ENCODE results near the gene TMEM117. TPM values are rescaled to one million over a fixed set of nuclear protein-coding genes. Genes with fewer than 3 reads are reported as not detected.
"Not testable (repeated sequence)": the region's sequence is repeated elsewhere in the genome, so short reads cannot be mapped to it uniquely, and the experiment has no call there.

Gene TMEM117
- total RNA-seq, 2 donors from 2014 or later = 7.3 to 30.8 TPM

GRCh38 chr12:44025499-44025898, 189.6 kb downstream of the TMEM117 start:
- Histone ChIP-seq H3K4me3 (no peak overlapping the region), H3K9me3 (no peaks in the 10 kb centered on the region), H3K27me3 (replicated peaks; ENCODE audit: insufficient read depth) (no peaks in the 10 kb centered on the region), H3K36me3 (no peaks in the 10 kb centered on the region), H3K27ac (no peak overlapping the region), H3K4me1 (ENCODE audit: control insufficient read depth in 1 of 2, low read depth in 2 of 2) (peaks cover 0 to 8% of the 10 kb centered on the region in 2 donors)
- ATAC-seq (ENCODE audit: insufficient number of reproducible peaks, low FRiP score, low read depth) (no peak), DNase-seq (ENCODE audit: low spot score) (no peak)
- no peak for TF ChIP-seq CTCF (IDR thresholded peaks at IDR 0.05)

GRCh38 chr12:44026046-44026445, 190.2 kb downstream of the TMEM117 start:
- no peak for TF ChIP-seq CTCF (IDR thresholded peaks at IDR 0.05)
- Histone ChIP-seq H3K4me3 (no peak overlapping the region), H3K9me3 (no peaks in the 10 kb centered on the region), H3K36me3 (no peaks in the 10 kb centered on the region), H3K27ac (no peak overlapping the region), H3K4me1 (ENCODE audit: control insufficient read depth in 1 of 2, low read depth in 2 of 2) (peaks cover 0 to 6% of the 10 kb centered on the region in 2 donors), H3K27me3 (replicated peaks; ENCODE audit: insufficient read depth) (no peaks in the 10 kb centered on the region)
- no peak for DNase-seq (ENCODE audit: low spot score)
- no peak for ATAC-seq (ENCODE audit: insufficient number of reproducible peaks, low FRiP score, low read depth)

GRCh38 chr12:44026926-44027325, 191.0 kb downstream of the TMEM117 start:
- H3K36me3 ChIP-seq; H3K9me3 ChIP-seq; ATAC-seq (ENCODE audit: insufficient number of reproducible peaks, low FRiP score, low read depth); H3K27me3 ChIP-seq (replicated peaks; ENCODE audit: insufficient read depth); H3K4me3 ChIP-seq; H3K27ac ChIP-seq; DNase-seq (ENCODE audit: low spot score); H3K4me1 ChIP-seq (ENCODE audit: control insufficient read depth in 1 of 2, low read depth in 2 of 2): not testable (repeated sequence)

- H3K9me3 ChIP-seq = no peaks in the 10 kb centered on the region
- H3K27me3 ChIP-seq (replicated peaks; ENCODE audit: insufficient read depth) = no peaks in the 10 kb centered on the region
- no peak for ATAC-seq (ENCODE audit: insufficient number of reproducible peaks, low FRiP score, low read depth)
- H3K4me3 ChIP-seq = no peak overlapping the region
- DNase-seq (ENCODE audit: low spot score) = no peak
- H3K36me3 ChIP-seq = peaks cover 3% of the 10 kb centered on the region
- TF ChIP-seq CTCF (IDR thresholded peaks at IDR 0.05) = no peak
- H3K27ac ChIP-seq = no peak overlapping the region
- H3K4me1 ChIP-seq (ENCODE audit: control insufficient read depth in 1 of 2, low read depth in 2 of 2) = no peaks in the 10 kb centered on the region
Measured at GRCh38 chr12:44029194-44029593, 193.3 kb downstream of the TMEM117 start.

GRCh38 chr12:44031472-44032185, 195.7 kb downstream of the TMEM117 start:
- no peak for TF ChIP-seq CTCF (IDR thresholded peaks at IDR 0.05)
- no peaks in the 10 kb centered on the region for H3K4me1 ChIP-seq (ENCODE audit: control insufficient read depth in 1 of 2, low read depth in 2 of 2)
- peaks cover 3% of the 10 kb centered on the region for H3K36me3 ChIP-seq
- H3K4me3 ChIP-seq = no peak overlapping the region
- H3K9me3 ChIP-seq = no peaks in the 10 kb centered on the region
- ATAC-seq (ENCODE audit: insufficient number of reproducible peaks, low FRiP score, low read depth) = no peak
- DNase-seq (ENCODE audit: low spot score) = no peak
- H3K27ac ChIP-seq = no peak overlapping the region
- H3K27me3 ChIP-seq (replicated peaks; ENCODE audit: insufficient read depth) = no peaks in the 10 kb centered on the region

- peaks cover 3% of the 10 kb centered on the region for H3K36me3 ChIP-seq
- TF ChIP-seq CTCF (IDR thresholded peaks at IDR 0.05) = no peak
- H3K27ac ChIP-seq = no peak overlapping the region
- H3K9me3 ChIP-seq = no peaks in the 10 kb centered on the region
- DNase-seq (ENCODE audit: low spot score) (no peak), ATAC-seq (ENCODE audit: insufficient number of reproducible peaks, low FRiP score, low read depth) (no peak)
- H3K27me3 ChIP-seq (replicated peaks; ENCODE audit: insufficient read depth) = no peaks in the 10 kb centered on the region
- peaks cover 0 to 5% of the 10 kb centered on the region in 2 donors for H3K4me1 ChIP-seq (ENCODE audit: control insufficient read depth in 1 of 2, low read depth in 2 of 2)
- H3K4me3 ChIP-seq = no peak overlapping the region
Measured at GRCh38 chr12:44034906-44035305, 199.0 kb downstream of the TMEM117 start.
